ENCODE results near the gene PLCH1.

DNA sequence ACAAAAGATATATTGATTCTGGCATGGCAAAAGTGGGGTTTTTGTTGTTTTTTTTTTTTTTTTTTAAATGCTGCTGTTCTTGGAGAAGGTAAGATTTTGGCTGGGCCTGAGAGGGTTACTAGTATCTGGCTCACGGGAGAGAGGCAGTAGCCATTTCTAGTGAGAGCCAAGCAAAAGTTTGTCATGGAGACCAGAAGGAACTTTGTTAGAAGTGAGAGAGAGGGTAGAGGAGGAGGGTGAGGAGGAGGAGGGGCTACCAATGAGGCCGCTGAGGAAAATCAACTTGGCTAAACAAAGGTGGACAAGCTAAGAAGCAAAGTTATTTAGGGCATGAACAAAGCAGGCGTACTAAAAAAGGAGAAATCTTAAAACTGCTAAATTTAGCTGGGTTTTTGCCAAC is 402.5 kb downstream of the PLCH1 start:
- TF ChIP-seq, protein P1, sequence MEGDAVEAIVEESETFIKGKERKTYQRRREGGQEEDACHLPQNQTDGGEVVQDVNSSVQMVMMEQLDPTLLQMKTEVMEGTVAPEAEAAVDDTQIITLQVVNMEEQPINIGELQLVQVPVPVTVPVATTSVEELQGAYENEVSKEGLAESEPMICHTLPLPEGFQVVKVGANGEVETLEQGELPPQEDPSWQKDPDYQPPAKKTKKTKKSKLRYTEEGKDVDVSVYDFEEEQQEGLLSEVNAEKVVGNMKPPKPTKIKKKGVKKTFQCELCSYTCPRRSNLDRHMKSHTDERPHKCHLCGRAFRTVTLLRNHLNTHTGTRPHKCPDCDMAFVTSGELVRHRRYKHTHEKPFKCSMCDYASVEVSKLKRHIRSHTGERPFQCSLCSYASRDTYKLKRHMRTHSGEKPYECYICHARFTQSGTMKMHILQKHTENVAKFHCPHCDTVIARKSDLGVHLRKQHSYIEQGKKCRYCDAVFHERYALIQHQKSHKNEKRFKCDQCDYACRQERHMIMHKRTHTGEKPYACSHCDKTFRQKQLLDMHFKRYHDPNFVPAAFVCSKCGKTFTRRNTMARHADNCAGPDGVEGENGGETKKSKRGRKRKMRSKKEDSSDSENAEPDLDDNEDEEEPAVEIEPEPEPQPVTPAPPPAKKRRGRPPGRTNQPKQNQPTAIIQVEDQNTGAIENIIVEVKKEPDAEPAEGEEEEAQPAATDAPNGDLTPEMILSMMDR (conservative IDR thresholded peaks at IDR 0.05; ENCODE audit: low read depth, low read length): no peak
- TF ChIP-seq EZH2 (IDR thresholded peaks at IDR 0.05; ENCODE audit: low read length, unreplicated experiment): no peak
